ENCODE results near the gene IPO8.
"Not testable (repeated sequence)": the region's sequence is repeated elsewhere in the genome, so short reads cannot be mapped to it uniquely, and the experiment has no call there.

IPO8 gene

DNA sequence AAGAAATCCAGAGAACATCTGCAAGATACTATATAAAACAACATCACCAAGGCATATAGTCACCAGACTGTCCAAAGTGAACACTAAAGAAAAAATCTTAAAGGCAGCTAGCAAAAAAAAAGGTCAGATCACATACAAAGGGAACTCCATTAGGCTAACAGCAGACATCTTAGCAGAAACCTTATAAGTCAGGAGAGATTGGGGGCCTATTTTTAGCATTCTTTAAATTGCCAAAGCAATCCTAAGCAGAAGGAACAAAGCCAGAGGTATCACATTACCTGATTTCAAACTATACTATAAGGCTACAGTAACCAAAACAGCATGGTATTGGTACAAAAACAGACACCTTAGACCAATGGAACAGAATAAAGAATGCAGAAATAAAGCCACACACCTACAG, 92.5 kb downstream of the IPO8 start:
- no peak for DNase-seq

DNA sequence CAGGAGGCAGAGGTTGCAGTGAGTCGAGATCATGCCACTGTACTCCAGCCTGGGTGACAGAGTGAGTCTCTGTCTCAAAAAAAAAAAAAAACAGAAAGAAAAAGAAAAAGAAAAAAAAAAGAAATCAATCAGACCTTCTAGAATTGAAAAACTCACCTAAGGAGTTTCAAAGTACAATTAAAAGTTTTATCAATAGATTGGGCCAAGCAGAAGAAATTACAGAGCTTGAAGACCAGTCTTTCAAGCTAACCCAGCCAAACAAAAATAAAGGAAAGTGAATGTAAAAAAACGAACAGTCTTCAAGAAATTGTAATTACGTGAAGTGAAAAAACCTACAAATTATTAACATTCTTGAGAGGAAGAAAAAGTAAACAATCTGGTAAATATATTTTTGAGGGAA, 93.0 kb downstream of the IPO8 start:
- no peak for DNase-seq

DNA sequence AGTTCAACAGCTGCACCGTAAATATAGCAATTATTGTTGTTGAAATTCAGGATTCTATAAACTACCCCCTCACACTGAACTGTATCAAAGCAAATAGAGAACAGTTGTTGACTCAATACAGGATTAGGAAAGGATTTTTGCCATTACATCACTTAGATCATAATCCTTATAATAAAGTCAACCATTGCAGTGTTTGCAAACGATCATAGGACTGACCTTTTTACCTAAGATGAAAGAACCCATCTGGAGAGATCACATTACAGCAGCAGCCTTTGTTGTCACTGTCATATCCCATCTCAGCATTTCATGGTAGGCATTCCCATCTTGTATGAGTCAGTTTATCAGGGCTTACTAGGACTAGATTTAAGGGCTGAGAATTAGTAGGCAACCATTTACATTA, 96.1 kb downstream of the IPO8 start:
- DNase-seq = peak; percentile 9

DNA sequence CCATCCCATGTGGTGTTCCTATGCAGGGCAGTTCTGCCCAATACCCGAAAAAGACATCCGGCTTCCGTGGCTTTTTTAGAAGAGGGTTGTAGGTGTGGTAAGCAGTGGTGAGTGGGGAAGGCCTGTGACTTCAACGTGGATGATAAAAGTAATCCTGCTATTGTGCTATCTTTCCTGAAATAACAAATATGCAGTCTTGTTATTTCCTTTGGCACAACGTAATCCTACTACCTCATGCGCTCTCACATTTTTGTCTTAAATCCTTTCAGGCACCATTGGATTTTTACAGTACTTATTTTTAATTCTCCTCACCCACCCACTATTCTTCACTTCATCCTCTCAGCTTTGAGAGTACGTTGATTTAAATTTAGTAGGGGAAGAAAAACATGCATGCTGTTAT, 96.8 kb downstream of the IPO8 start:
- DNase-seq = no peak

DNA sequence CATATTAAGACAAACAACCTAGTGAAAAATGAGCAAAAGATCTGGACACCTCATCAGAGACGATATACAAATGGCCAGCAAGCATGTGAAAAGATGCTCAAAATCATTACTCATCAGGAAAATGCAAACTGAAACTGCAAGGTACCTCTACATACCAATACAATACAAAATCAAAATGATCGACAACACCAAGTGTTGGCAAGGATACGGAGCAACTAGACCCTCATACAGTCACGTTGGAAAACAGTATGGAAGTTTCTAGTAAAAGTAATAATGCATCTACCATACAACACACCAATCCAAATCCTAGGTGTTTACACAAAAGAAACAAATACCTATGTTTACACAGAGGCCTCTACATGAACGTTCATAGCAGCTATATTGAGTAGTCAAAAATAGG, 99.9 kb downstream of the IPO8 start:
- no peak for DNase-seq

DNA sequence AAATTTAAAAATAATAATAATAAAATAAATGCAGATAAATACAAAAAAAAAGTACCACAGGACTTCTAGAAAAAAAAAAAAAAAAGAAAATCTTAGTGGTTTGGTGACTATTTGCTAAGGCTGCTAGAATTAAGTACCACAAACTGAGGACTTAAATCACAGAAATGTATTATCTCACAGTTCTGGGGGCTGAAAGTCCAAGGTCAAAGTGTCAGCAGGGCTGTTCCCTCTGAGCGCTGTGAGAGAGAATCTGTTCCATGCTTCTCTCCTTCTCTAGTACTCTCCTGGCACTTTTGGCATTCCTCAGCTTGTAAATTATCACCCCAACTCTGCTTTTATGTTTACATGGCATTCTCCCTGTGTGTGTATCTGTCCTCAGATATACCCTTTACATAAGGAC, 101.2 kb downstream of the IPO8 start:
- no peak for DNase-seq

DNA sequence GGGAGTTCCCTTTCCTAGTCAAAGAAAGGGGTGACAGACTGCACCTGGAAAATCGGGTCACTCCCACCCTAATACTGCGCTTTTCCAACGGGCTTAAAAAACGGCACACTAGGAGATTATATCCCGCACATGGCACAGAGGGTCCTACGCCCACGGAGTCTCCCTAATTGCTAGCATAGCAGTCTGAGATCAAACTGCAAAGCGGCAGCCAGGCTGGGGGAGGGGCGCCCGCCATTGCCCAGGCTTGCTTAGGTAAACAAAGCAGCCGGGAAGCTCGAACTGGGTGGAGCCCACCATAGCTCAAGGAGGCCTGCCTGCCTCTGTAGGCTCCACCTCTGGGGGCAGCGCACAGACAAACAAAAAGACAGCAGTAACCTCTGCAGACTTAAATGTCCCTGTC, 107.1 kb downstream of the IPO8 start:
- DNase-seq = not testable (repeated sequence)

DNA sequence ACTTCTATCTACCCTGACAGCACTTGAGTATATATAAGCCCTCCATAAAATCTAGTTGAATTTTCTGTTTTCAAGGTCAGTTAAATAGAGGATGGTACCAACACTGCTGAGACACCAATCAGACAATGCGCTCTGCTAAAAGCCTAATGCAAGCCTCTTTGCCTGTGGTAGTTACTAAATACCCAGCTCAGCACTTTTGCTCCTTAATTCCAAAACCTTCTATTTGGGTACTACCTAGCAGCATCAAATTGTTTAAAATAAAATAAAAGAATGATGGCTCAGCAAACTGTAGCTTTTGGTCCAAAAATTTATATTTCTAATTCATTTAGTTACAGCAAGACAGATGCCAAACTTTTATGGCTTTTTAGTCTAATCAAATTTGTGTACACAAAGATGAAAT, 107.9 kb downstream of the IPO8 start:
- no peak for DNase-seq

DNA sequence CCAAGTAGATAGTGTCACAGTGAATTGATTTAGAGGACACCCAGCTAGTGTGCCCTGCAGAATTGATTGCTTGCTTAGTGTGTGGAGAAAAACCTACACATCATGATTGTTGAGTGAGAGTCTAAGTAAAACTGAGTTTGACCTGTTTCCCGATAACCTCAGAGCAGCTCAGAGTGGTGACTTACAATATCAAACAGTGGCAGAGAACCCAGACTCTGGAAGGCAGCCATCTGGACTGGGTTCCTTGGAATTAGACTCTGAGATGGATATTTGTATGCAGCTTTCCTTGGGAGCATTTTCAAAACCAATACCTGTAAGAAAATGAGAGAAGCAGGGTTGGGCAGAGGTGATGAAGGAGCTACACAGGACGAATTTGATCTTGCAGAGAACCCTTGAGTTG, 109.8 kb downstream of the IPO8 start:
- no peak for DNase-seq

DNA sequence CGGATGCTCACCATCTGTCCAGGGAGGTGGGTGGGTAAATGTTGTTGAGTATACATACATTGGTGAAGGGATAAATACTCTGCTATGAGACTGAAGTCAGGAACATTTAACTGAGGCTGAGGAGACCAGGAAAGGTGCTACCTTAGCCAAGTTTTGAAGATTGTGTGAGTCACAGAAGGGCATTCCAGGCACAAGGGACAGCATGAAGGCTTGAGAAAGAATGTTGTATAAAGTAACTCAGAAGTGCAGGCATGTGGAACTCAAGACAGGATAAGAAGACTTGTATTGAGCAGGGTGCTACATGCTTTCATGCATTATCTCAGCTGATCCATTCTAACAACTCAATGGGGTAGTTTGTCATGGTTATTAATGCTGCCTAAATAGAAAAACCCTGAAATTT, 112.7 kb downstream of the IPO8 start:
- no peak for DNase-seq

DNA sequence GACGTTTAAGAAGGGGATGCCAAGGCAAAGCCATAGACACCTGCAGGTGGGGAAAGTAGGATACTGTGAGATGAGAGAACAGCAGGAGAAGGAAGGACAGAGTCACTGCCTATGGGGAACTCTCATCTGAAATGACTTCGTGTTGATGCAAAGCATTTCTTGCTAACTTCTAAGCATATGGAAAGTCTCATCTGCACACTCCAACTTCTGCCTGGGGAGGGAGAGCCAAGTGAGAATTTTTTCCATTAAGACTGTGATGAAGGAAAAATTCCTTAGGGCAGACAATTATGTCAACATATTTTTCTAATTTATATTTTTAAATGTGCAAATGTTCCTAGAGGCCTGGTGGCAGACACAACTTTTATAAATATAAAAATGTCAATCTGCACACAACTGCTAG, 115.3 kb downstream of the IPO8 start:
- DNase-seq = no peak
